22Rv1 (cell line): ENCODE data around the gene CFL1.

Source experiments
- H3K27ac ChIP-seq: fragments of 450-650 bp; 2 replicates; pipeline ENCODE4 v1.5.1; 2017
- ZFX ChIP-seq: fragments of 450-650 bp; IDR thresholded peaks from 2 replicates; pipeline ENCODE4 v1.6.1; 2017; ENCODE audit warnings: antibody characterized with exemption, borderline replicate concordance
- TF ChIP-seq, protein P1 (sequence below): fragments of 450-650 bp; IDR thresholded peaks from 2 replicates; pipeline ENCODE4 v1.5.1; 2017; ENCODE audit warnings: mild to moderate bottlenecking

The CFL1 gene

DNA sequence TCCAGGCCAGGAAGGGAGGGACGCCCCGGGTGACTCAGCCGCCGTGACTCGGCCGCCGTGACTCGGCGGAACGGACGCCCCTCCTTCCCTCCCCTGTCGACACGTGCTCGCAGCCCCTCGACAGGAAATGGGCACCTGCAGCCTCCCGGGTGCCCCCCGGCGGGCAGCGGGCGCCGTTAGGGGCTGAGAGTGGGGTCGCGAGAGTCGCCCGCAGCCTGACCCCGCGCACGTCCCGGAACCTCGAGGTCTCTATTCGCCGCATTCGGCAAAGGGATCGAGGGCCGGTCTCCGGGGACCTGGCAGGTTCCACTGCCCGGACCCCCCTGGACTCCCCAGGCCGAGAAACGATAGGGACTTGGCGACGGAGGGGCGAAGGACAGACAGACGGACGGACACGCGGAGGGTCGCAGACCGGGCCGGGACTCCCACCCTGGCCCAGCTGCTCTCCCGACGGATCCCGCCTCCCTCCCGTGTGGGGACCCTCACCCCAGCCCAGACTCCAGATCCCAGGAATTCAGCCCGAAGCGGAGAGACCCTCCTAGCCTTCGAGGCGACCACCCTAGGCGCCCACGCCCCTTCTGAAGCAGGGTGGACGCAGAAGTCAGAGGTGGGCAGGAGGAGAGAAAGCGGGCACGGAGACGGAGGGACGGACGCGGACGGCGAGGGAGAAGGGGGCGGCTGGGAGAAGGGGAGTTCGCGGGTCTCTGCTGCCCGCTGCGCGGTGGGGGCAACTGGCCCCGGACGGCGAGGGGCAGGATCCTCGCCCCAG is 41.6 kb upstream of the CFL1 start:
- TF ChIP-seq ZFX: no peak
- TF ChIP-seq, protein P1, sequence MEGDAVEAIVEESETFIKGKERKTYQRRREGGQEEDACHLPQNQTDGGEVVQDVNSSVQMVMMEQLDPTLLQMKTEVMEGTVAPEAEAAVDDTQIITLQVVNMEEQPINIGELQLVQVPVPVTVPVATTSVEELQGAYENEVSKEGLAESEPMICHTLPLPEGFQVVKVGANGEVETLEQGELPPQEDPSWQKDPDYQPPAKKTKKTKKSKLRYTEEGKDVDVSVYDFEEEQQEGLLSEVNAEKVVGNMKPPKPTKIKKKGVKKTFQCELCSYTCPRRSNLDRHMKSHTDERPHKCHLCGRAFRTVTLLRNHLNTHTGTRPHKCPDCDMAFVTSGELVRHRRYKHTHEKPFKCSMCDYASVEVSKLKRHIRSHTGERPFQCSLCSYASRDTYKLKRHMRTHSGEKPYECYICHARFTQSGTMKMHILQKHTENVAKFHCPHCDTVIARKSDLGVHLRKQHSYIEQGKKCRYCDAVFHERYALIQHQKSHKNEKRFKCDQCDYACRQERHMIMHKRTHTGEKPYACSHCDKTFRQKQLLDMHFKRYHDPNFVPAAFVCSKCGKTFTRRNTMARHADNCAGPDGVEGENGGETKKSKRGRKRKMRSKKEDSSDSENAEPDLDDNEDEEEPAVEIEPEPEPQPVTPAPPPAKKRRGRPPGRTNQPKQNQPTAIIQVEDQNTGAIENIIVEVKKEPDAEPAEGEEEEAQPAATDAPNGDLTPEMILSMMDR: no peak
- no peak overlapping the region for H3K27ac ChIP-seq

DNA sequence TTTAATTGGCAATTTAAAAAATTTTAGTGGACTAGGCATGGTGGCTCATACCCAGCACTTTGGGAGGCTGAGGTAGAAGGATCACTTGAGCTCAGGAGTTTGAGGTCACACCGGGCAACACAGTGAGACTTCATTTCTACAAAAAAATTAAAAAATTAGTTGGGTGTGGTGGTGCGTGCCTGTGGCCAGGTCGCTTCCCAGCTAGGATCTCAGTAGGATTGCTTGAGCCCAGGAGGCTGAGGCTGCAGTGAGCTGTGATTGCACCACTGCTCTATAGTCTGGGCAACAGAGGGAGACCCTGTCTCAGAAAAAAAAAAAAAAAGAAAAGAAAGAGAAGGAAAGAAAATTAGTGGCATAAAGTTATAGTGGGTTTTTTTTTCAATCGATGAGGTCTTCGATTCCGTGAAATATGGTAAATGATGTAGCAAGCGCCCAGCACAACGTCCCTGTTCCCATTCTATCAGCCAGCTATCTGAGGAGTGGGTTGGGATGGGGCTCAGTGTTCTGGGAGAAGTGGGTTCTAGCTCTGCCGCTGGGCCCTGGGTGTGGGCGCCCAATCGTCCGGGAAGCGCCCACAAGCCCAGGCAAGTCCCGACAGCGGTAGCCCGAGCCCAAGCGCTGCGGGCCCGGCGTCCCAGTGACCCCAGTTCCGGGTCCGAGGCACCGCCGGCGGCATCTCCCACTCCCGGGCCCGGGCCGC is 40.8 kb upstream of the CFL1 start:
- TF ChIP-seq, protein P1: no peak
- TF ChIP-seq ZFX: no peak
- H3K27ac ChIP-seq: no peak overlapping the region

DNA sequence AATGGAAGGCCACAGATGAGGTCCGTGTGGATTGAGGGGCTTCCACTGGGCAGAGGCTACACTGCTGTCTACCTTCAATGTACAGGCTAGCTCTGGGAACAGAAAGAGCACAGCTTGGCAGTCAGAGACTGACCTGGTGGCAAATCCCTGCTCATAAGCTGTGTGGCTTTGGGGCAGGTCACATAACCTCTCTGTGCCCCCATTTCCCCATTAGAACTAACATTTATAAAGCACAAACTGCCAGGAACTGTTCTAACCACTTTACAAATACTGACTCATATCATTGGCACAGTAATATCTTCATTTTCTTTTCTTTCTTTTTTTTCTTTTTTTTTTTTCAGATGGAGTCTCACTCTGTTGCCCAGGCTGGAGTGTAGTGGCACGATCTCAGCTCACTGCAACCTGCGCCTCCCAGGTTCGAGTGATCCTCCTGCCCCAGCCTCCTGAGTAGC is 39.1 kb upstream of the CFL1 start:
- TF ChIP-seq, protein P1: no peak
- TF ChIP-seq ZFX: no peak
- H3K27ac ChIP-seq: no peak overlapping the region

DNA sequence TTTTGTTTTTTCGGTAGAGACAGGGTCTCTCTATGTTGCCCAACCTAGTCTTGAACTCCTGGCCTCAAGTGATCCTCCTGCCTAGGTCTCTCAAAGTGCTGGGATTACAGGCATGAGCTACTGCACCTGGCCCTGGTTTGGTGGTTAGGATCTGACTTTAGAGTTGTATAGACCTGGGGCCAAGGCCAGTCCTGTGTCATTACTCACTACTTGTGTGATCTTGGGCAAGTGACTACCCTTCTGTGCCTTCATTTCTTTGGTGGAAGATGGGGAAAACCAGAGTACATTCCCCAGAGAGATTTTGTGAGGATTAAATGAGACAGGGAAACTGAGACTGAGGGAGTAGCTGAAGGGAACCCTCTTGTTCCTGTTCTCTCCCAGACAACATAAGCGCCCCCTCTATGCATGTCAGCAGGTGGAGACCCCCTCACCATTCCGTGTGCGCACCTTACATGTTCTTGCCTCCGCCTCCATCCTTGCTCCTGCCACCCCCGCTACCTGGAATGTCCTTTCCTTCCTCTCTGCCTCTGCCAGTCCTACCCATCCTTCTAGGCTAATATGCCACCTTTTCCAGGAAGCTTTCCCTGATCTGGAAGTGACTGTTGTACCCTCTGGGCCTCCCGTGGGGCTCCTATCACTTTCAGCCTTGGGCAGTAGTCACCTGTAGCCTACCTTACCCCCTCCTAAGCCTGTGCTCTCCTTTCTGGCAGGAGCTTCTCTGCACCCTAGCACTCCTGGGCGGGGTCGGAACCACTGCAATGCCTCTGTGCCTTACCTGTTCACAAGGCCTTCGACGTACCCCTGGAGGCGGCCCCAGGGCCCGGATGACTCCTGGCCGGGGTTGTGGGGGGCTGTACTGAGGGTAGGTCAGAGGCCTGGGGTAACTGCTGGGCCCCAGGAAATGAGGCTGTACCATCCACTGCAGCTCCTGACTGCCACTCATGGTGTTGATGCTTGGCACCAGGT is 38.3 kb upstream of the CFL1 start:
- no peak overlapping the region for H3K27ac ChIP-seq
- TF ChIP-seq, protein P1: no peak
- no peak for TF ChIP-seq ZFX

DNA sequence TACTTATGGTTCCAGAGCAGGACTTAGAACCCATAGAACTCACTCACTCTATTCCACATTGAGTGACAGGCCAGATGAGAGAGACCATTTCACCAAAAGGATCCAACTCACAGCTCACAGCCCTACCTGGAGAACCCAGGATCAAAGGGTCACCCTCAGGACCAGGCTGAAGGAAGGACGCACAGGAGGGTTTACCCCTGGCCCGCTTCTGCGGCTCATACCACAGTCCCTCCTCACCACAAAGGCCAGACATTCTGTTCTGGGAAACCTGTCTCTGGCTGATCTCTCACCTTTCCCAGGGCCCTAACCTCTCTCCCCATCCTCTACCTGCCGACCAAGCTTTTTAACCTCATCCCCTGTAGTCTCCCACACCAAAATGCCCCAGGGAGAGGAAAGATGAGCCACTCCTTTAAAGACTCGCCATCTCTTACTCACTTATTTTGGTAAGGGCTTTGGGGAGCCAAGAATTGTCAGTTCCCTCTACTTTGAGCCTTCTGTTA is 37.6 kb upstream of the CFL1 start:
- TF ChIP-seq, protein P1: no peak
- no peak for TF ChIP-seq ZFX
- no peak overlapping the region for H3K27ac ChIP-seq

DNA sequence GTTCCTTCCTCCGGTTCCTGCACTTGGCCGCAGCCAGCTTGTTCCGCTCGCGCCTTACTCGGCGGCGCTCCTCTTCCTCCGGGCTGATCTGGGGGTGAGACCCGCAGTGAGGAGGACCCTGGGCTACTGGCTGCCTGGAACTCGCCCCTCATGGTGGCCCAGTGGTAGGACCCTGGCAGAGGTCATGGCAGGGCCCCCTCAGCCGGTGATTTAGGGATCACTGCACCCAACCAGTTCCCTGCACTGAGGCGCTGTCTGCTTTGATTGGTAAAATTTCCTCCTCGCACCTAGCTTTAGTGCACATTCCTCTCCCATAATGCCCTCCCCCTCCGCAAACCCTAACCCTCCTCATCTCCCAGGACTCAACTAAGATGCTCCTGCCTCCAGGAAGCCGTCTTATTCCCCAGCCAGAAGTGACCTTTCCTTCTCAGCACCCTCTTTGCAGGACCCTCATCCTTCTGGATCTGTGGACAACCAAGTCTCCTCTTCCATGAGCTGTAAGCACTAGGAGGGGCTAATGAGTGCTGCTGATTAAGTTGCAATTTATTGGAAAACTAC is 36.1 kb upstream of the CFL1 start:
- TF ChIP-seq, protein P1: no peak
- no peak for TF ChIP-seq ZFX
- no peak overlapping the region for H3K27ac ChIP-seq
